HG03066 (cell line): ENCODE measurements around the gene NR1I2.
A peak's percentile ranks its signal among the peaks of the same experiment; 100 is the strongest.

Experiments used
- ATAC-seq: cut with Tn5 transposase; IDR thresholded peaks from one replicate; pipeline ENCODE4 v1.9.1; 2021; ENCODE audit warnings: low read depth; ENCODE audit not compliant: unreplicated experiment

Gene NR1I2

GRCh38 chr3:119778811-119779210 is 3.1 kb upstream of the NR1I2 start:
- no peak for ATAC-seq

- peak; percentile 78 for ATAC-seq
These were observed 2.0 kb upstream of the NR1I2 start for GRCh38 chr3:119779731-119780383.

DNA sequence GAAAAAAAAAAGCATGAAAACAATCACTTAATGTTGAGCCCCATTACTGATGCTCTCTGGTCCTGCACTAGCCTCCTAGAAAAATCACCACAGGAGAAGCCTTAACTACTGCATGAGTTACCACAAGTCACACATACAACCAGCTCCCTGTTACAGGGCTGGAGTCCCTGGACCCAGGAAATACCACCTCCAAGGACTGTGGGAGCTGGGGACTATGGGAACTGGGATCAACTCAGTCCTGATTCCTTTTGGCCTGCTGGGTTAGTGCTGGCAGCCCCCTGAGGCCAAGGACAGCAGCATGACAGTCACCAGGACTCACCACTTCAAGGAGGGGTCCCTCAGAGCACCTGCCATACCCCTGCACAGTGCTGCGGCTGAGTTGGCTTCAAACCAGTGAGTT is 559 bp downstream of the NR1I2 start:
- ATAC-seq: no peak

GRCh38 chr3:119783255-119783654 is 1.4 kb downstream of the NR1I2 start:
- ATAC-seq: no peak

- no peak for ATAC-seq
These were observed 2.0 kb downstream of the NR1I2 start for GRCh38 chr3:119783883-119784282.

- no peak for ATAC-seq
These were observed 4.5 kb downstream of the NR1I2 start for GRCh38 chr3:119786409-119786808.

DNA sequence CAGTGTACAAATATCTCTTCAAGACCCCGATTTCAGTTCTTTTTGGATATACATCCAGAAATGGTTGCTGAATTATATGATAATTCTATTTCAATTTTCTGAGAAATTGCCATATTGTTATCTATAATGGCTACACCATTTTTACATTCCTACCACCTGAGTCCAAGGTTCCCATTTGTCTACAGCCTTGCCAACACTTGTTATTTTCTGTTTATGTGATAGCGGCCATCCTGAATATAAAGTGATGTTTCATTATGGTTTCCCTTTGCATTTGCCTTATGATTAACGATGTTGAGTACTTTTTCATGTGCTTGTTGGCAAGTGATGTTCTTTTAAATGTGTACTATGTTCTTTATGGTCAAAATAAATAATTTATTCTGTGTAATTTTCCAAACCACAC is 8.5 kb downstream of the NR1I2 start:
- no peak for ATAC-seq

GRCh38 chr3:119792270-119792669 is 10.4 kb downstream of the NR1I2 start:
- no peak for ATAC-seq

GRCh38 chr3:119794401-119794800 is 12.5 kb downstream of the NR1I2 start:
- no peak for ATAC-seq

- no peak for ATAC-seq
These were observed 13.2 kb downstream of the NR1I2 start for GRCh38 chr3:119794971-119795612.

DNA sequence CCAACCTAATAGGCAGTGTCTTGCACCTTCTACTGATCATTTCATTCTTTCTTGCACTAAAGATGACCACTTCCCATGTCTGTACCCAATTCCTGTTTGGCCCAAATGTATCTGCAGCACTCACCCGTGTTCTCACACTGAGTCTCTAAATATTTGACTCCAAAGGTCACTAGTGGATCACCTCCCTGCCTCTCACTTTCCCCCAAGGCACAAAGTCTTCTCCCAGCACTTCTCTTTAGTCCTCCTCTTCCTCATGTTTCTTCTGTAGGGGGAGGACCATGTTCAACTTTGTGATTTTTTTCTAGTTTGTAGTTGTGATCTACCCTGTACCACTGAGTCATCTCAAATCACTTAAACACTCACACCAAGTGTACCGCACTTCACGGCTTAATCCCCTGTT is 13.9 kb downstream of the NR1I2 start:
- ATAC-seq: no peak

GRCh38 chr3:119796368-119796767 is 14.5 kb downstream of the NR1I2 start:
- ATAC-seq: no peak

- ATAC-seq: no peak
These were observed 14.9 kb downstream of the NR1I2 start for GRCh38 chr3:119796785-119797184.

GRCh38 chr3:119800844-119801243 is 18.9 kb downstream of the NR1I2 start:
- no peak for ATAC-seq

DNA sequence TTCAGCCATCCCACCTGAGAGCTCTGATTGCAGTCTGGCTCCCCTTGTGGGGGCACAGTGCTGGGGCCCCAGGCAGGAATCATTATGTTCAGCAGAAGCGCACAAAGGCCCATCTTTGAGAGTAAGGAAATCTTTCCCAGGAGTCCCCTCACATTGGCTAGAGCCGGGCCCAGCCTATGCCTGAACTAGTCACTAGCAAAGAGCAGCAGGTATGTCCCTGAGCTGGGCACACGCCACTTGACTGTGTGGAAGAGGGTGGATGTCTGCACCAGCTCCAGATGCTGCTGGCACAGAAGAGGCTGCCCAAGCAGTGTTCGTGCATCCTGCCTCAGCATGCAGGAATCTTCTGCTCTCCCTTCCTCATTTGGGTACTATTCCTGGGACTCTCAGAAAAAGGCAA is 26.3 kb downstream of the NR1I2 start:
- ATAC-seq: no peak

- ATAC-seq: no peak
These were observed 26.9 kb downstream of the NR1I2 start for GRCh38 chr3:119808843-119809242.

DNA sequence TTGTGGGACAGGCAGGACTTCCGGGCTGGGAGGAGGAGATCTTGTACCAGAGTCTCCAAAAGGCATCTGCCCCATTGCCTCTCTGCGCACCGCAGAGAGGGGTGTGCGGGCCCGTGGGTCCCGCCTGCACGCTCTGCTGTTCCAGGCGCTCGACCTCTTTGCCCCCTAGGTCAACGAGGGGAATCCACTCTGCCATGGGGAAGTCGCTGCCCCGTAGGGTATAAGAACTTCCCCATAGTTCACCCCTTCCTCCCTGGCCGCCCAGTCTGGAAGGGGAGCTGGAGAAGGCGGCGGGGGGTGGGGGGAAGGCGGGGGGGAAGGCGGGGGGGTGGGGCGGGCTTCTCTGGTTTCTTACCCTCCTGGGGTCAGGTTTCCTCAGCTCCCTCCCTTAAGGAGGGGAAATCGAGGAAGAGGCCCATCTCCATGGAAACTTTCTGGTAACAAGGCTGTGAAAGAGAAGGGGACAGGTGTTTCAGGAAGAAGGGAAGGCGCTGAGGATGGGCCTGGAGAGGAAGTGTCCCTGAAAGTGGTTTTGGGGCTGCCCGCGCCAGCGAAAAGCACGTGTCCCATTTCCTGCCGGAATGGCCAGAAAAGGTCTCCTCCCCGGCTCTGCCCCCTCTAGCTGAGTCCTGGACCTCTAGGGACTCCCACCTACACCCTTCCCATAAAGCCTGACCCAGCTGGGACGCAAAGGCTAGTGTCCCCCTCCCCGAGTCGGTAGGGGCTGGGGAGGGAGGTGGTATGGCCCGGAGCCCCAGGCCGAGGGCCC is 27.5 kb downstream of the NR1I2 start:
- peak; percentile 54 for ATAC-seq

GRCh38 chr3:119810018-119810435 is 28.1 kb downstream of the NR1I2 start:
- peak; percentile 72 for ATAC-seq

DNA sequence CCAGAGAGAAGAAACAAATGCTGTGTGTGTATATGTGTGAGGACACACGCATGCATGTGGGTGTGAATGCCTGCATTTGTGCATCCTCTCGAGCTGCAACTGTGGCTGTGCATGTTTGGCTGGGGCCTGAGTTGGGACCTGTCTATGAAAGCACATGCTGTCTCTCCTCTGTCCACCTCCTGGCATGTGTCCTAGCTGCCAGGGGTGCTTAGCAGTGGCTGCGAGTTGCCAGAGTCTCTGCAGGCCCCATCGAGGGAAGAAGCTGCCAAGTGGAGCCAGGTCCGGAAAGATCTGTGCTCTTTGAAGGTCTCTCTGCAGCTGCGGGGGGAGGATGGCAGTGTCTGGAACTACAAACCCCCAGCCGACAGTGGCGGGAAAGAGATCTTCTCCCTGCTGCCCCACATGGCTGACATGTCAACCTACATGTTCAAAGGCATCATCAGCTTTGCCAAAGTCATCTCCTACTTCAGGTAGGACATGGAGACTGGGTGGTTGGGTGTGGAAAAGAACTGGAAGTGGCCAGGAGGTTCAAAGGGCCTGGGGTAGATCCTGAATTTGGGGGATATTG is 30.7 kb downstream of the NR1I2 start:
- no peak for ATAC-seq

DNA sequence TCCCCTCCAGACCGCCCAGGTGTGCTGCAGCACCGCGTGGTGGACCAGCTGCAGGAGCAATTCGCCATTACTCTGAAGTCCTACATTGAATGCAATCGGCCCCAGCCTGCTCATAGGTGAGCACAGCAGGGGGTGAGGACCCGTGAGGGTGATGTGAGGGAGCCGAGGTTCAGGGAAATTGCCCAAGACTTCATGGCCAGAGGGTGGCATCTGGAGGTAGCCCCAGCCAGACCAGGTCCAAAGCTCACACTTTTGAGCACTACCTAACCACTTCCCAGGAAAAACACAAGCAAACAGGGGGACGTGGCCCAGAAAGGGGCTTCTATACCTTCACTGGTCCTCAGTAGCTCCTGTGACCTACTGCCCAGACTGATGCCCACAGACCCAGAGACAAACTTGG is 33.8 kb downstream of the NR1I2 start:
- ATAC-seq: no peak

GRCh38 chr3:119817071-119817470 is 35.2 kb downstream of the NR1I2 start:
- ATAC-seq: no peak
